ENCODE results near the gene FGF1. TPM values are rescaled to one million over a fixed set of nuclear protein-coding genes. Genes with fewer than 3 reads are reported as not detected.

Gene FGF1
- total and polyA plus RNA-seq, 2 of the 4 experiments (the other 2 are of a cell fraction) = 7.6 to 7.7 TPM

DNA sequence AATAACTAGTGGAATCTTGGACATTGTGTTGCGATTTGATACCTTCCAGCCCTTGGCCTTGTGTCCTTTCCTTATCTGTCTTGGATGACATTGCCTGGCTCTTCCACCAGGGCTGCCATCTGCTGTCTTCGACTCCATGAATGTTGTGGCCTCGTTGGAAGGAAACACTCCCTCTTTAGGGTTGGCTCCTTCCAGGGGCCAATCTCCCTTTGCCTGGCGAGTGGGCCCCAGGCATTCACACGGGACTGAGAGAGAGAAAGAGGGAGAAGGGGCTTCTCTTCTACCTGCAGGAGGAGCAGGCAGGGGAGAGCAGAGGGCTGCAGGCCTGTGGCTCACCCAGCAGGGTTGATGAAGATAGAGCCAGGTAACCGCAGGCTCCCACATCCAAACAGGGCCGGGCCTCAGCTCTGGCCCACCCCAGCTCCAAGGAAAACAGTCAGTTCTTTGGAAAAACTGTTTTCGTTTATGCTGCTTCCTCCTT, 31.3 kb downstream of the FGF1 start:
- Histone ChIP-seq H3K14ac (replicated peaks; ENCODE audit: low read depth, low read length) (no peak overlapping the region), H4K20me1 (ENCODE audit: insufficient read depth, low read length) (no peaks in the 10 kb centered on the region), H2AK9ac (replicated peaks; ENCODE audit: low read depth, low read length, poor library complexity) (no peak overlapping the region), H3K4me3 (ENCODE audit: insufficient read depth, low read depth, low read length) (no peak overlapping the region), H2BK20ac (ENCODE audit: low read depth, low read length) (peak overlapping the region; percentile 65; the same call in 1 of the 2 replicates), H4K8ac (ENCODE audit: low read depth in 2 of 2, low read length in 2 of 2) (no peak overlapping the region), H3K9me3 (ENCODE audit: control insufficient read depth, insufficient read depth, low read length) (no peaks in the 10 kb centered on the region), H2BK5ac (ENCODE audit: low read depth, low read length, poor library complexity, severe bottlenecking) (no peak overlapping the region), H3K9me1 (ENCODE audit: insufficient read depth, low read length) (no peaks in the 10 kb centered on the region), H3K4ac (ENCODE audit: low read depth, low read length) (peak overlapping the region; percentile 24; the same call in 1 of the 2 replicates), H2BK15ac (ENCODE audit: low read depth, low read length) (peak overlapping the region; percentile 15; the same call in 1 of the 3 replicates), H3K27ac (ENCODE audit: insufficient read depth, low read length) (no peak overlapping the region), H3K27me3 (ENCODE audit: control insufficient read depth, insufficient read depth, low read length) (no peaks in the 10 kb centered on the region), H3K4me2 (ENCODE audit: low read depth, low read length) (no peak overlapping the region), H3K18ac (ENCODE audit: low read depth, low read length) (no peak overlapping the region), H2AFZ (replicated peaks; ENCODE audit: low read length, poor library complexity) (peak overlapping the region; percentile 67), H3K9ac (ENCODE audit: low read depth, low read length) (no peak overlapping the region), H3K56ac (ENCODE audit: extremely low read depth, insufficient read depth, low read length) (no peak overlapping the region), H3K79me1 (ENCODE audit: low read depth in 1 of 2, low read length in 2 of 2) (no peaks in the 10 kb centered on the region), H3K36me3 (ENCODE audit: control insufficient read depth, insufficient read depth, low read length) (no peaks in the 10 kb centered on the region), H2AK5ac (ENCODE audit: low read depth, low read length) (no peak overlapping the region; the same call in 1 of the 2 replicates), H3K4me1 (ENCODE audit: control insufficient read depth, insufficient read depth, low read length) (peaks cover 2% of the 10 kb centered on the region; the same call in 1 of the 2 replicates), H4K91ac (ENCODE audit: insufficient read depth, low read depth, low read length) (0 out of 2 replicates have a peak overlapping the region, but pooled peaks have one; percentile 16), H4K5ac (ENCODE audit: low read depth, low read length) (no peak overlapping the region), H3K23ac (ENCODE audit: low read depth, low read length) (0 out of 2 replicates have a peak overlapping the region, but pooled peaks have one; percentile 44), H2BK120ac (ENCODE audit: low read depth, low read length) (no peak overlapping the region; the same call in 1 of the 2 replicates)
- ATAC-seq (ENCODE audit: low read depth) (no peak), DNase-seq (no peak)
- in situ Hi-C loops (cut with MboI; ENCODE audit: low sequenced_read_pairs) = loop anchor here (5.0 kb wide), 1 partner anchor 43 kb away; no protein-coding TSS in a partner anchor
- dilution Hi-C loops (cut with HindIII; ENCODE audit: low sequenced_read_pairs, unreplicated experiment) = no loop called here
- intact Hi-C loops (cut with micrococcal nuclease) = loop anchor here (1.0 kb wide), 3 partner anchors 43 to 502 kb away; no protein-coding TSS in a partner anchor
- ChIA-PET CTCF (interaction anchor here (1.1 to 2.4 kb wide), 5 partner anchors 10 to 105 kb away, joined by 3 to 67 read pairs (median 13); no protein-coding TSS in a partner anchor), POLR2A (ENCODE audit: unreplicated experiment) (no interaction called here)
- no TSS peak for BruUV-seq (replicated peaks)
- TF ChIP-seq, protein P1, sequence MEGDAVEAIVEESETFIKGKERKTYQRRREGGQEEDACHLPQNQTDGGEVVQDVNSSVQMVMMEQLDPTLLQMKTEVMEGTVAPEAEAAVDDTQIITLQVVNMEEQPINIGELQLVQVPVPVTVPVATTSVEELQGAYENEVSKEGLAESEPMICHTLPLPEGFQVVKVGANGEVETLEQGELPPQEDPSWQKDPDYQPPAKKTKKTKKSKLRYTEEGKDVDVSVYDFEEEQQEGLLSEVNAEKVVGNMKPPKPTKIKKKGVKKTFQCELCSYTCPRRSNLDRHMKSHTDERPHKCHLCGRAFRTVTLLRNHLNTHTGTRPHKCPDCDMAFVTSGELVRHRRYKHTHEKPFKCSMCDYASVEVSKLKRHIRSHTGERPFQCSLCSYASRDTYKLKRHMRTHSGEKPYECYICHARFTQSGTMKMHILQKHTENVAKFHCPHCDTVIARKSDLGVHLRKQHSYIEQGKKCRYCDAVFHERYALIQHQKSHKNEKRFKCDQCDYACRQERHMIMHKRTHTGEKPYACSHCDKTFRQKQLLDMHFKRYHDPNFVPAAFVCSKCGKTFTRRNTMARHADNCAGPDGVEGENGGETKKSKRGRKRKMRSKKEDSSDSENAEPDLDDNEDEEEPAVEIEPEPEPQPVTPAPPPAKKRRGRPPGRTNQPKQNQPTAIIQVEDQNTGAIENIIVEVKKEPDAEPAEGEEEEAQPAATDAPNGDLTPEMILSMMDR (conservative IDR thresholded peaks at IDR 0.05; ENCODE audit: low read depth, low read length) = 0 out of 2 replicates have a peak, but pooled peaks have one; percentile 5
- TF ChIP-seq BHLHE40 (IDR thresholded peaks at IDR 0.05; ENCODE audit: low read depth, low read length) = no peak
- 70% methylated on average over 2 of the region's 8 CpGs; no CpG with 5 or more reads in 1 of the 2 experiments for whole genome bisulfite sequencing, 2 experiments (ENCODE audit: extremely low coverage in 2 of 2, insufficient read length in 1 of 2)
